ENCODE results near the gene CEPT1. TPM values are rescaled to one million over a fixed set of nuclear protein-coding genes. Genes with fewer than 3 reads are reported as not detected.

Gene CEPT1
- total and polyA plus RNA-seq, 2 of the 13 experiments (the other 11 are each of a cell fraction or from before 2014, with no cell fraction given) = 35.7 to 48.2 TPM

DNA sequence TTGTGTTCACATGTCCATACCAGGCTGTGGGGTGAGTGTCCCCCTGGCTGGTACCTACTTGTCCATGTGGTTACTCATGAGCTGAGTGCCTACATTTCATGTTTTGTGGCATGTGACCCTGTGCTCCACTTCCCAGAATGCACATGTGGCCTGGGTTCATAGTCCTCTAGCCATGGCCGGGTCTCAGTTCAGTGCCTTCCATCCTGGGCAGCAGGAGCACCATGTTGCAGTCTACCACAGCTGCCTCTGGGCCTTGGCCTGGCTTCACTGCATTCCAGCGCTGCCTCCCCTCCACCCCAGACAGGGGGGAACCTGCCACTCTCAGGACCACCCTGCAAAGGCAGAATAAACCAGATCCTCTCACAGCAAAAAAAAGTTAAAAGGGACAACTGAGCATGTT is 5.5 kb downstream of the CEPT1 start (continued):
- TF ChIP-seq, protein P1, sequence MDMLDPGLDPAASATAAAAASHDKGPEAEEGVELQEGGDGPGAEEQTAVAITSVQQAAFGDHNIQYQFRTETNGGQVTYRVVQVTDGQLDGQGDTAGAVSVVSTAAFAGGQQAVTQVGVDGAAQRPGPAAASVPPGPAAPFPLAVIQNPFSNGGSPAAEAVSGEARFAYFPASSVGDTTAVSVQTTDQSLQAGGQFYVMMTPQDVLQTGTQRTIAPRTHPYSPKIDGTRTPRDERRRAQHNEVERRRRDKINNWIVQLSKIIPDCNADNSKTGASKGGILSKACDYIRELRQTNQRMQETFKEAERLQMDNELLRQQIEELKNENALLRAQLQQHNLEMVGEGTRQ (IDR thresholded peaks at IDR 0.05; ENCODE audit: low read depth, low read length) = peak; percentile 49; the same call in 1 of the 2 replicates
- TF ChIP-seq, protein P1 (CRISPR knock-in tag; IDR thresholded peaks at IDR 0.05; ENCODE audit: borderline replicate concordance) = peak; percentile 23; the same call in 1 of the 2 replicates
- TF ChIP-seq SALL1 (CRISPR knock-in tag; IDR thresholded peaks at IDR 0.05) = peak; percentile 35; the same call in 1 of the 2 replicates
- TF ChIP-seq, protein P2, sequence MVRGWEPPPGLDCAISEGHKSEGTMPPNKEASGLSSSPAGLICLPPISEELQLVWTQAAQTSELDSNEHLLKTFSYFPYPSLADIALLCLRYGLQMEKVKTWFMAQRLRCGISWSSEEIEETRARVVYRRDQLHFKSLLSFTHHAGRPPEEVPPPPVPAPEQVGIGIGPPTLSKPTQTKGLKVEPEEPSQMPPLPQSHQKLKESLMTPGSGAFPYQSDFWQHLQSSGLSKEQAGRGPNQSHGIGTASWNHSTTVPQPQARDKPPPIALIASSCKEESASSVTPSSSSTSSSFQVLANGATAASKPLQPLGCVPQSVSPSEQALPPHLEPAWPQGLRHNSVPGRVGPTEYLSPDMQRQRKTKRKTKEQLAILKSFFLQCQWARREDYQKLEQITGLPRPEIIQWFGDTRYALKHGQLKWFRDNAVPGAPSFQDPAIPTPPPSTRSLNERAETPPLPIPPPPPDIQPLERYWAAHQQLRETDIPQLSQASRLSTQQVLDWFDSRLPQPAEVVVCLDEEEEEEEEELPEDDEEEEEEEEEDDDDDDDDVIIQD (CRISPR knock-in tag; IDR thresholded peaks at IDR 0.05; ENCODE audit: low read depth) = peak; percentile 48; the same call in 1 of the 2 replicates
- TF ChIP-seq ZSCAN30 (CRISPR knock-in tag; IDR thresholded peaks at IDR 0.05) = no peak
- TF ChIP-seq, protein P3, sequence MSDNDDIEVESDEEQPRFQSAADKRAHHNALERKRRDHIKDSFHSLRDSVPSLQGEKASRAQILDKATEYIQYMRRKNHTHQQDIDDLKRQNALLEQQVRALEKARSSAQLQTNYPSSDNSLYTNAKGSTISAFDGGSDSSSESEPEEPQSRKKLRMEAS (IDR thresholded peaks at IDR 0.05) = peak; percentile 57; the same call in 1 of the 2 replicates
- TF ChIP-seq TEAD3 (CRISPR knock-in tag; optimal IDR thresholded peaks at IDR 0.05; ENCODE audit: borderline replicate concordance) = peak; percentile 22
- TF ChIP-seq SAP130 (CRISPR knock-in tag; IDR thresholded peaks at IDR 0.05; ENCODE audit: low read depth) = peak; percentile 15; the same call in 1 of the 2 replicates
- TF ChIP-seq HNF4A (CRISPR knock-in tag; IDR thresholded peaks at IDR 0.05) = peak; percentile 67
- 0 out of 2 replicates have a peak, but pooled peaks have one; percentile 29 for TF ChIP-seq ZNF747 (CRISPR knock-in tag; IDR thresholded peaks at IDR 0.05; ENCODE audit: borderline replicate concordance)
- TF ChIP-seq, protein P4, sequence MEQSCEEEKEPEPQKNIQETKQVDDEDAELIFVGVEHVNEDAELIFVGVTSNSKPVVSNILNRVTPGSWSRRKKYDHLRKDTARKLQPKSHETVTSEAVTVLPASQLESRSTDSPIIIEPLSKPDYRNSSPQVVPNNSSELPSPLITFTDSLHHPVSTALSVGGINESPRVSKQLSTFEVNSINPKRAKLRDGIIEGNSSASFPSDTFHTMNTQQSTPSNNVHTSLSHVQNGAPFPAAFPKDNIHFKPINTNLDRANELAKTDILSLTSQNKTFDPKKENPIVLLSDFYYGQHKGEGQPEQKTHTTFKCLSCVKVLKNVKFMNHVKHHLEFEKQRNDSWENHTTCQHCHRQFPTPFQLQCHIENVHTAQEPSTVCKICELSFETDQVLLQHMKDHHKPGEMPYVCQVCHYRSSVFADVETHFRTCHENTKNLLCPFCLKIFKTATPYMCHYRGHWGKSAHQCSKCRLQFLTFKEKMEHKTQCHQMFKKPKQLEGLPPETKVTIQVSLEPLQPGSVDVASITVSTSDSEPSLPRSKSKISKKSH (CRISPR knock-in tag; IDR thresholded peaks at IDR 0.05; ENCODE audit: borderline replicate concordance) = no peak
- no peak for TF ChIP-seq ZNF720 (CRISPR knock-in tag; IDR thresholded peaks at IDR 0.05)

Data from HepG2 (cell line).